ENCODE data around the gene ACTRT3.
A peak's percentile ranks its signal among the peaks of the same experiment; 100 is the strongest.

The ACTRT3 gene

DNA sequence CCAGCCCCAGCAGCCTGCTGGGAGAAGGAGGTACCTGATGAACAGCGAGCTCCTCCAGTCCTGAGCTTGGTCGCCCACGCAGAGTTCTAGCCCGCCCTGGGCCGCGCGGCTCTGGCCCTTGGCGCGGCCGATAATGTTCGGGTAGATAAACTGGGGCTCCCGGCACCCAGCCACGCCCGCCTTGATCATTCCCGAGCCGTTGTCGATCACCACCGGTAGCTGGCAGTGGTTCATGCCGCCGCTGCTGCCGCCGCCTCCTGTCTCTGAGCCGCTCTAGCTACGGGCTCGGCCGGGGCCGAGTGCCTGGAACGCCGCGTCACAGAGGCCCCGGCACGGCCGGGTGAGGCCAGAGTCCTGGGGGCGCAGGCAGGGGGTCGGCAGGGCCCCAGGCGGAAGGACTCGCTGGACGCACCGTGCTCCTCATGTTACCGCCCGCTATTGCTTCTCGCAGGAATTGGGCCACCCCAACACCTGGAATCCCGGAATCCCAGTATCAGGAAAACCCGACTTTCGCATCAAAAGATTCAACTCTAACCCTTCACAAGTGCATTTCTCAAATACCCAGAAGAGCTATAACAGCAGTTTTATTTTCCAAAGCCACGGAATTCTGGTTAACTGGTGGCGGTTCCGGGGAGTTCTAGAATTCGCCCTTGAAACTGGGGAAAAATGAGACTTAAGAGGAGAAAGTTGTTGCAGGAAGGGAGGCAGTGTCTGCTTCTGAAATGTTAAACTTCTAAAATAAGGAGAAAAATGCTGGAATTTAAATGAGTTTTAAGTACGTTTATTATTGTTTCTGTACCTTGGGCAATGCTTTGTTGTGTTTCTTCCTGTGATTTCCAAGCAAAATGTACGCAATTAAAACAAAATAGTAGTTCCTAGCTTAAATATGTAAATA lies at the start of gene ACTRT3:
ACTRT3 (minus strand) TSS at position 275 of the 895 bp plus-strand sequence; CDS start at position 234, 41 bp downstream.
- no peak for DNase-seq

DNA sequence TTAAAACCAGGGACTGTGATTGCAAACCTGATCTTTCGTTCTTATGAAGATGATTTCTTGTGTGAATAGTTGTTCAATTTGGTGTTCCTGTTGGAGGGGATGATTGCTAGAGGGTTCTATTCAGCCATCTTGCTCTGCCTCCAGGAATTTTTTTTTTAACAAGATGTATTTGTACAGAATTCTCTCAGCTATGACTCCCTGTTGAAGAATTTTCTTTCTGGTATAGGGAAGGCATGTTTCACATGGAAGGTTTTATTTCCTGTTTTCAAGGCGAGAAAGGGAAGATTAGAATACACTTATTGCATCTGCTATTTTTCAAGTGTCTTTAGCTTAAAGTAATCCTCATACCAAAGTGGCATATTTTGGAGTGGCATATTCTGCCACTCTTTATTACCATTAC lies 49.0 kb upstream of the ACTRT3 start:
- DNase-seq: no peak

DNA sequence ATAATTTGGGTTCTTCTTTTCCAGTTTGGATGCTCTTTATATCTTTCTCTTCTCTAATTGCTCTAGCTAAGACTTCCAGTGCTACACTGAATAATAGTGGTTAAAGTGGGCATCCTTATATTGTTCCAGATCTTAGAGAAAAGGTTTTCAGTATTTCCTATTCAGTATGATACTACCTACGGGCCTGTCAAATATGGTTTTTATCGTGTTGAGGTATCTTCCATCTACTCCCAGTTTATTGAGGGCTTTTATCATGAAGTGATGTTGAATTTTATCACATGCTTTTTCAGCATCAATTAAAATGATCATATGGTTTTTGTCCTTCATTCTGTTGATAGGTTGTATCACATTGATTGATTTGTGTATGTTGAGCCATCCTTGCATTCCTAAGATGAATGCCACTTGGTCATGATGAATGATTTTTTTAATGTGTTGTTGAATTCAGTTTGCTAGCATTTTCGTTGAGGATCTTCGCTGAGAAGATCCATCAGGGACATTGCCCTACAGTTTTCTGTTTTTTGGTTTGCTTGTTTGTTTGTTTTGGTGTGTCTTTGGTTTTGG lies 46.3 kb upstream of the ACTRT3 start:
- no peak for DNase-seq

DNA sequence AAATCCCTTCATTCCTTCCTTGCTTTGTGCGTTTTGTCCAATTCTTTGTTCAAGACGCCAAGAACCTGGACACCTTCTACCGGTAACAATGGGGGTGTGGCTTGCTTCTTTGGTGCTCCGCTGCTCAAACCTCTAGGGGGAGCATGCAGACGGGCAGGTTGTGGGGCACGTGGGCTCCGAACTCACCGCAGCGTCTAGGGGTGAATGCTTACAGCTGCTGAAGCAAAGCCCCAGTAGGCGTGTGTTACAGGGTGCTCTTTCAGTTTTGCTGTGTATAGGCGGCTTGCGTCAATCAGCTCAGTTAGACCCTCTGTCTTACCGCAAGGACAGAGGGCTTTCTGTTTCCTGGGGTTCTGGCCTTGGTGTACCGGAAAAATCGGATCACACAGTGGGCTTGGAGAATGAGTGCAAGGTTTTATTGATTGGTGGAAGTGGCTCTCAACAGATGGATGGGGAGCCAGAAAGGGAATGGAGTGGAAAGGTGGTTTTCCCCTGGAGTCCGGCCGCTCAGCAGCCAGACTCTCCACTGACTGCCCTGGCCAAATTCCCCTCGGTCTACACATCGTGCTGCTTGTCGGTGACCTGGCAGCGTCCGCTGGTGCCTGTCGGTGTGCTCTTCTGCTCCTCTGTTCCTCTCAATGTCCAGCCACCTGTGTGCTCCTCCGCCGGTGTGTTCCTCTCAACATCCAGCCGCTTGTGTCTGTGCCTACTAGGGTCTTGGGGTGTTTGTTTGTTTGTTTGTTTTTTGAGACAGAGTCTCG lies 44.6 kb upstream of the ACTRT3 start:
- peak; percentile 92 for DNase-seq

DNA sequence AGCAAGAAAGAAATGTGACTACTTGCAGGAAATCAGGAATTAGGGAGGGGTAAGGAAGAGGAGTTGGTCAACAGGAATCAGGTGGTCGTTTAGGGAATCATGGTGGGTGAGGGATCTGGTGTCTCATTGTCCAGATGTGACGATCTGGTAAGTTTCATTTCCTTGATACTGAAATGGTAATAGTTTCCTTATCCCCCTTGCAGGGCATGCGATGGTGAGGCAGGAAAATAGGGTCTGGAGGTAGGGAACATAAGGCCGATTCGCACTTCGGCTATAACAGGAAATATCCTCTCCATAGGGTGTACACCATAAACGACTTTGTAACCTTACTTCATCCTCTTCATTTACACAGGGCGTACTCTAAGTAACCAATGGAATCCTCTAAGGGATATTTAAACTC lies 43.9 kb upstream of the ACTRT3 start:
- DNase-seq: peak; percentile 57

DNA sequence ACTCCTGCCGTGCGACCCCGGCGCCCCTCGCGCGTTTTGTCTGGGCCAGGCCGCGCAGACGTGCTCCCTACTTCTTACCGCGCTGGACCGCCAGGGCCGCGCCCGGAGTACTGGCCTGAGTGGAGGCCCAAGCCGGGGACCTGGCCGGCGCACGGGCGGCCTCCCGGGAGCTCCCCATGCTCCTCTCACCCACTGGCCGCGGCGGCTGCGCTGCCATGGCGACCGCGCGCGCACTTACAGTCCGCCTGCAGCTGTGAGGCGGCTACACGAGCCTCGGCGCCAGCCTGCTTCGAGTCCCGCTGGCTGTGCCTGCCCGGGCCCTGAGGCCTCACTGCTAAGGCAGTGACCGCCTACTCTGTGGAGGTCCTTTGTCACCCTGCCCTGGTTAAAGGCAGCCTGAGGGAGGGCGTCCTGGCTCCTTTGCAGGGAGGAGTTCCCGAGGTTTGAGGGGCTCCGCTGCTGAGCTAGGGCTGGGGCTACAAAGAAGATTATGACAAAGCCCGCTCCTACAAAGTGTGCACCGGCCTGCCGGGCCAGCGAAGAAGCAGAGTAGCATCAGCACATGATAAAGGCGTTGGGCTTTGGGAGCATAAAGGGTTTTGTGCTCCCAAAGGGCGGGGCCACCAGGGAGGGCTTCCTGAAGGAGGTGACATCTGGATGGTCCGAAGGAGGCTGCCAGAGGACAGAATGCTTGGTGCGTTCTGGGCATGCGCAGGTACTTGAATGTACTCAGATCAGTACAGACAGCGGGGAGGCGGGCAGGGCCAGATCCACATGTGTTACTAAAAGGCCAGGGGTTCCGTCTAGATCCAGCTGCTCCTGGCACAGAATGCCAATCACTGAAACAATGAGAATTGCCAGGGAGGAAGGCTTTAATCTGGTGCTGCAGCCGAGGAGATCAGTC lies 43.2 kb upstream of the ACTRT3 start, which contains the start of the genes LRRC34 and LRRIQ4:
LRRC34 (minus strand) TSS at position 573 of the 904 bp plus-strand sequence; CDS start at position 217, 356 bp downstream.
LRRIQ4 (plus strand) TSS at position 539 of the 904 bp plus-strand sequence. CDS start 9,052 bp downstream, outside the sequence.
- DNase-seq: peak; percentile 96

DNA sequence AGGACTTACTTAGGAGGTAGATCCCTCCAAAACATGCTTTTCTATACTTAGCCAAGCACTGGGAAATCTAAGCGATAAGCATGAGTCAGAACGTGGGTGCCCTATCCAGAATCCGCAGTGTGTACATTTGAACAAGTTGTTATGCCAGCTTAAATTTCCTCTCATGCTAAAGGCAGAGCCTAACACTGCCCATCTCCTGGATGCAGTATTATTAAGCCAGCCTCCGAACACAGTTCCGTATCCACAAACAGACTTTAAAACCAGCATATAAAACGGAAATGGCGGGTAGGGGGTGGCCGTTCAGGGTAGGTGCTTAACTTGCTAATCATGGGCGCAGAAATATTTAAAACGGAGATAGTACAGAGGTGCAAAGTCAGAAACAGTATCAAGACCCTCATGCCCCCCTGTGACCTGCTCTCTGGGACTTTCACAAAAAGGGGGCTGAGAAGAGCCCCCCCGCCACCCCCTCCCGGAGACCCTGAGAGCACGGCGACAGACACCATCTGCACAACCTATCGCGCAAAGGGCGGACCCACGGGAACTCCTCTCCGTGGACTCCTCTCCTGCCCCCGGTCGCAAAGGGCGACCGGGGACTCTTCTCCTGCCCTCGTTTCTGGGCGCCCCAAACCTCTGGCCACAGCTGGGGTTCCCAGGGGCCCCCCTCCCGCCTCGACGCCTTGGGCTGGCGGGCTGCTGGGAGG lies 42.4 kb upstream of the ACTRT3 start:
- peak; percentile 74 for DNase-seq

DNA sequence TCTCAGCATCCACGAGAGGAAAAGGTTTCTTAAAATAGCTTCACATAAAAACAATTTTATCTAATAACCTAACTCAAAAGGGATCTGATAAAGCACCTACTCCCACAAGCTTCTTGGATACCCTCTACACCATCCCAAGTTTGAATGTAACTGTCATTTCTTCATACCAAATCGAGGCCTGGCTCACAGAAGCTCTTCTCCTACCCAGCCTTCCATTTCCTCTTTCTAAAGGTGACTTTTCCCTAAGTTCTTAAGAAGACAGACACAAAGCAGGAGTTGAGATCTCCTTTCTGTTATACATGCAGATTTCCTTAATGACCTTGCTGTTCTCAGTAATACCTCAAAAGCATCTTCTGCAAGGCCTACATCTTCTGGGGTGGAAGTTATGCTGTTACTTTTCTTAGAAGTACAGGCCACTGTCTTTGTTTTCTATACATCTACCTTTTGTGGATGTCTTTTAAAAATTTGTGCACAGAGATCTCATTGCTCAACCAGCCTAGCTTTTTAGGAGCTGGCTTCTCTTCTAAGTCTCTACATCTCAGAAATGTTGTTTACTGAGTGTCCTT lies 40.0 kb upstream of the ACTRT3 start:
- DNase-seq: no peak

DNA sequence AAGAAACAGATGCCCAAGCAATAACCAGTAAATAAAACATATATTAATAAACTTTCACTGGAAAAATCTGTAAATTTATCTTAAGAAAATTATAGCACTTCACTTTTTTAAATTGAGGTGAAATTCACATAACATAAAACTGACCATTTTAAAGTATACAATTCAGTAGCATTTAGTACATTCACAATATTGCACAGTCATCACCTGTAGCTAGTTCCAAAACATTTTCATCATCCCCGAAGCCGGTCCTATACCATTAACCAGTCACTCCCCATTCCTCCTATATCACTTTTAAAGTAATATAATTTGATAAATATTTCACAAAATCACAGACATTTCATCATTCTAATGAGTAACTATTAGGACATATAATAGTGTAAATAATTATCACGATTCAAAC lies 35.3 kb upstream of the ACTRT3 start:
- no peak for DNase-seq

DNA sequence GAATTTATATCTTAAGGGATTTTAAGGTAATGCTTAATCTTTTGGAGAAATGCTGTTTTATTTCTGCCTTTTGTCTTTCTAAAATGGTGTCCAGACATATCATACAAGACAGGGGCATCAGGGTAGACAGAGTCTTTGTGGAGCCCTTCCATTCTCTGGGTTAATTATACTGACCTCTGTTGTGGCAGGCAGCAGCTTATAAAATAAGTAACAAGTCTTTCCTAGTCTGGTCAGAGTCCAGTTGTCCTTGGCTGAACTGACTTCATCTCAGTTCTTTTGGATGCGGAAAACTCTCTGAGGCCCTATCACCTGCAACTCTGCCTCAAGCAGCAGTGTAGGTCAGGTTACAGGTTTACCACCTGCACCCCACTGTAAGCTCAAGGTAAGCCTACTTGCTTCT lies 23.0 kb upstream of the ACTRT3 start:
- DNase-seq: no peak

DNA sequence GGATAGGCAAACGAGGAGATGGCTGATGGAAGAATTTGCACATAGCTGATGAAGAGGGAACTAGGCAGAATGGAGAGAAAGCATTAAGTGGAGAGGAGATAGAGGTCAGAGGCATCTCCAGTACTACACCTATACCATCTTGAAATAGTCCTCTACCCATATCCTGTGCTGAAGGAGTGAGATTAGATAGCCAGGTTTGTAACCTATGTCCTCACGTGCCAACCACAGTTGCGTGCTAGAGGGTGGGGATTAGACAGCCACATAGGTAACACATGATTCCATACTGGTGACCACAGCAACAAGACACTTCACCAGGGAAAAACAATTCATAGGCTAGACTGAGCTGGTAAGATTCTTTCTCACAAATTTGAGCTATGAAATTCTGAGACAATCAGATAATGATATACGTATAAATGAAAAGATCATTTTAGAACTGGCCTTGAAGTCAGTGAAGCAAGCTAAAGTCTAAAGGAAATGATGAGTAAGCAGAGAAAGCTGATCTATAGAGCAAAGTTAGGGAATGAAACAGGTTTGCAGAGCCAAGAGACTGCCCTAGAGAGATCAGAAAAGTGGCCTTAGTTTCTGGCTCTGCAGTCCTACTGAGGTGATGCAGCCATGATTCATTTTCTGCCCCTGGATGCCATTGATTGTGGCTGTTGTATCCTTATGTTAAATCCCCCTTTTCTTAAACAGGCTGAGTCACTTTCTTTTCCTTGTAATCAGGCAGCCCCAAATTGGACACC lies 21.5 kb upstream of the ACTRT3 start:
- DNase-seq: no peak

DNA sequence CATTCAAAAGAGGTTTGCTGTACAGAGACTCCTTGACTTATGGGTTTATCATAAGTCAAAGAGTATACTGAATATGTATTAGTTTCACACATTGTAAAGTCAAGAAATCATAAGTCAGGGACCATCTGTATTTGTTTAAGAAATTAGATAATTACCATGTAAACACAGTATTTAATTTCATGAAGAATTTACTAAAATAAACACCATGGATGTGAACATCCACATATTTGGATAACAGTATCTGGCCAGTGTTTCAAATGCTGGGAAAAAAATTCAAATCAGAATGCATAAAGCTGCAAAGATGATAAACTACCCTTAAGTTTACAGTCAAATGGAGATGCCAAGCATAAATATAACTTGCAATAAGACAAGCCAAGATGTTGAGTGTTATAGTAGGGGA lies 20.9 kb upstream of the ACTRT3 start:
- no peak for DNase-seq

DNA sequence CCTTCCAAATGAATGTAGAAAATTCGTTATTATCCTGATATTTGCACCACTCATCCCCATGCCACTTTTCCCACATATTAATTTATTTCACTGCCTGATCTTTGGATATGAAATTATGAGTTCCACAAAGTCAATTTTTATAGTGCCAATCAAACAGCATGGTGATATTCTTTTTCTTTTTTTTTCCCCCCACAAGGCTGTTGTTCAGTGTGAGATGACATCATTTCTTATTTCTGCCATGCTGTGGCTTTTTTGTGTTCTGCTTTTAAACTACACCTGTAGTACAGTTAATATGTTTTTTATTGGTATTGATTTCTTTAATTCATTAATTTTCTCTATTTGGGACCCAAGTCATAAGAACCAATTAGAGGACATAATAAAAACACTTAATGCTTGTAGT lies 18.4 kb upstream of the ACTRT3 start:
- DNase-seq: no peak

DNA sequence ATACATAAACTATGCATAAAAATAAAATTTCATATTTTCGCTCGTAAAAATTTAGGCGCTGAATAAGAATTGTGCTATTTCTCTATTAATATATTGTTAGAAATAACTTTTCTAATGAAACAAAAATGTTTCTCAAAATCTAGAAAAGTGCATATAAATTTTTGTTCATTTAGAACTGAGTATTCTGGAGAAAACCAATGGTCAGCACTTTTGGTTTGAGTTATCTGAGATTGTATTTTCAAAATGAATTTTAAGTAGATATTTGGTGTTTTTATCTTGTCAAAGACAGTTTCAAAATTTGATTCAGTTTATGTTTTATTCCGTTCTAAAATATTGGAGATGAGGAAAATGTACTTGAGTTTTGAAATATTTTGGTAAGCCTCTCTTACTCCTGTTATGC lies 17.8 kb upstream of the ACTRT3 start:
- DNase-seq: no peak

DNA sequence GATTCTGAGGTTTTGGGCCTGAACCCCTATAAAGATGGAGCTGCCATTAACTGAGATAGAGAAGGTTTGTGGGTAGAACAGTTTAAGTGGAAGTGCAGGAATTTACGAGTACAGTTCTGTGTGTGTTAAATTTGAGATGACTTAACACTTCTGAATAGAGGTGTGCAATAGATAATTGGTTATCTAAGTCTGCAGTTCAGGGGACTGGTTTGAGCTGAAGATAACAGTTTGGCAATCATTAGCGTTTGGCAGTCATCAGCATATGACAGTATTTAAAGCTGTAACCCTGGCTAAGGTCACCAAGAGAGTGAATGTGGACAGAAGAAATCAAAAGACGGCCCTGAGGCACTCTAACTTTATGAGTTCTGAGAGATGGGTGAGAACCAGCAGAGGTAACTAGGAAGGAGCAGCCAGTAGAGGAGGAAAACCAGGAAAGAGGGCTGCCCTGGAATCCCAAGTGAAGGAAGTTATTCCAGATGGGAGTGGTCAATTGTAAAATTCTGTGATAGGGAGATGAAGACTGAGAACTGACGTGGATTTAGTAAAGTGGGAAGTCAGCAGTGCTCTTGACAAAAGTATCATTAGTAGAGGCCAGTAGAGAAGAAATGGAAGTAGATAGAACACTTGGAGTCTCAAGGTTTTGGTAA lies 12.0 kb upstream of the ACTRT3 start:
- DNase-seq: no peak

DNA sequence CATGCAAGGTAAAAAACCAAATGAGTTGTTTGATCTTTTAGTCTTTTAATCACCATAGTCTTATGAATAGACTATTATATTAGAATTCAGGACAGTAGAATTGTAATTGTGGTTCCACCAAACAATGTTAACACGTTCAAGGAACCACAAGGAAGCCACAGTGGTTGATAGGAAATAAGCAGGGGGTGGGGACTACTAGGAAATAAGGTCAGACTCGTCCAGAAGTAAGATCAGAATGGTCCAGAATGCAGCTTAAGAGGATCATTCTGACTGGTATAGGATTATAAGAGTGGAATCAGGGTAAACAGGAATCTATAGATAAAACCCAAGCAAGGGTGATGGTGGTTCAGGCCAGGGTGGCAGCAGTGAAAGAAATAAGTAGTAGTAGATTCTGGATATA lies 11.4 kb upstream of the ACTRT3 start:
- DNase-seq: no peak

DNA sequence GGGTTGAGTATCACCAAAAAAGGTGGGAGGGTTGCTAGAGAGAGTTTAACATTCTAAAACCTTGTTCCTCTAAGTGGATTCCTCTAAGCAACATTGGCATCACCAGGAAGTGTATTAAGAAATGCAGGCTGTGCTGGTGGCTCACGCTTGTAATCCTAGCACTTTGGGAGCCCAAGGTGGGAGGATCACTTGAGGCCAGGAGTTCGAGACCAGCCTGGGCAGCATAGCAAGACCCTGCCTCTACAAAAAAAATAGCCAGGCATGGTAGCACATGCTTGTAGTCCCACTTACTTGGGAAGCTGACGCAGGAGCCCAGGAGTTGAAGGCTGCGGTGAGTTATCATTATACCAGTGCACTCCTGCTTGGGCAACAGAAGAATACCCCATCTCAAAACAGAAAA lies 8.5 kb upstream of the ACTRT3 start:
- DNase-seq: no peak

DNA sequence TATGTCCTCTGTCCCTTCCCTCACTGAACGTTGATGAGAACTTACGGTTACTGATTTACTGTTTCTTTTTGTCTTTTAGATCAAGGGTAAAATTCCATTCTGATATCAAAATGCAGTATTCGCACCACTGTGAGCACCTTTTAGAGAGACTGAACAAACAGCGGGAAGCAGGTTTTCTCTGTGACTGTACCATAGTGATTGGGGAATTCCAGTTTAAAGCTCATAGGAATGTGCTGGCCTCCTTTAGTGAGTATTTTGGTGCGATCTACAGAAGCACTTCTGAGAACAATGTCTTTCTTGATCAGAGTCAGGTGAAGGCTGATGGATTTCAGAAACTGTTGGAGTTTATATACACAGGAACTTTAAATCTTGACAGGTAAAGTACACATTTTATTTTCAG lies 4.8 kb upstream of the ACTRT3 start:
- no peak for DNase-seq

DNA sequence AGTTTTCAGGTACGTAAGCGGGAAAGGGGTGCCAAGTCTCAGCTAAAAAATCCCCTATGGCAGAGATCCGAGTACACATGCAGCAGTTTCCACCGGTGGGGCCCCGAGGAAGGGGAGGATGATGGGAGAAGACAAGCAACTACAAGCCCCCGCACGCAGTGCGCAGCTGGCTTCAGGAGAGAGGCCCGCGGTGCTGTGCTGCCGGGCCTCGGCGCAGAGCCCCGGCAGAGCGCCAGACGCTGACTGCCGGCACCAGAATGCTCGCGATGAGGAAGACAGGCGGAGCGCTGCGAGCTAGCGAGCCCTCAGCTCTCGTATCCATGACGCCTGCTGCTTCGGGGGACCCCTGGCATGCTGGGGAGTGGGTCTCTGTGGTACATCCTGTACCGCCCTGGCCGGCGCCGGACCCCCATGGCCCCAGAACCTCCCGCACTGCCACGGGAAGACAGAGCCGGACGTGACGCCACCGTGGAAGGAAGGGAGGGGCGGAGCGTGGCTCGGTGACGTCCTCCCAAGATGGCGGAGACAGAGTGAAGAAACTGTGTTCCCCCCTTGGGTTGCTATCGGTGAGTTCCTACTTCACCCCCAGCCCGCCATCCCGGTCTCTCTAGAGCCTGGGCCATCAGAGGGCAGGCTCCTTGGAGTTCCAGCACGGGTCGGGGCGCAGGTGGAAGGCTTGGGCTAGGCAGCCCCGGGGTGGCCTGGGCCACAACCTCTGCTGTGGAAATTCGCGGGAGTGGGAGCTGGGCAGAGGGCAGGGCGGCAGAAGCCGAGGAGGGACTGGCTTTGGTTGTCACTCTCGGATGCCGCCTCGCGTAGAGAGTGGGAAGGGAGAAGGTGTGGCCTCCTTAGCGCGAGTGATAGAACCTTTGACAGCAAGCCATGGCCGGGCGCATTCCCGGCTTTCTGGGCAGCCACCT lies 3.8 kb upstream of the ACTRT3 start, which contains the start of gene MYNN:
MYNN (plus strand) TSS at position 500 of the 920 bp plus-strand sequence. CDS start 900 bp downstream, outside the sequence.
- peak; percentile 88 for DNase-seq
